GM21786 (cell line): Measurements from ENCODE around the gene BTBD7.

Source experiments
- ATAC-seq: cut with Tn5 transposase; IDR thresholded peaks from one replicate; pipeline ENCODE4 v1.9.1; 2021; ENCODE audit not compliant: unreplicated experiment

Gene BTBD7

DNA sequence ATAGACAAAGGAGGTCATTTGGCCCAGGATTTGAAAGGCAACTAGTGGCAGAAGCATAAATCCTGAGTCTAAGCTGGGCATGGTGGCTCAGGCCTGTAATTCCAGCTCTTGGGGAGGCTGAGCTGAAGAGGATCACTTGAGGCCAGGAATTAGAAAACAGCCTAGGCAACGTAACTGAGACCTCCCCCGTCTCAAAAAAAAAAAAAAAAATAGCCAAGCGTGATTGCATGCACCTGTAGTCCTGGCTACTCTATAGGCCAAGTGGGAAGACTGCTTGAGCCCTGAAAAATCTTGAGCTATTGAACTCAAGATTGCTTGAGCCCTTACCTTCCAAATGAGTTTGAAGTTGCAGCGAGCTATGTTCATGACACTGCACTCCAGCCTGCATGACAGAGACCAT, 133.8 kb downstream of the BTBD7 start:
- ATAC-seq: no peak

DNA sequence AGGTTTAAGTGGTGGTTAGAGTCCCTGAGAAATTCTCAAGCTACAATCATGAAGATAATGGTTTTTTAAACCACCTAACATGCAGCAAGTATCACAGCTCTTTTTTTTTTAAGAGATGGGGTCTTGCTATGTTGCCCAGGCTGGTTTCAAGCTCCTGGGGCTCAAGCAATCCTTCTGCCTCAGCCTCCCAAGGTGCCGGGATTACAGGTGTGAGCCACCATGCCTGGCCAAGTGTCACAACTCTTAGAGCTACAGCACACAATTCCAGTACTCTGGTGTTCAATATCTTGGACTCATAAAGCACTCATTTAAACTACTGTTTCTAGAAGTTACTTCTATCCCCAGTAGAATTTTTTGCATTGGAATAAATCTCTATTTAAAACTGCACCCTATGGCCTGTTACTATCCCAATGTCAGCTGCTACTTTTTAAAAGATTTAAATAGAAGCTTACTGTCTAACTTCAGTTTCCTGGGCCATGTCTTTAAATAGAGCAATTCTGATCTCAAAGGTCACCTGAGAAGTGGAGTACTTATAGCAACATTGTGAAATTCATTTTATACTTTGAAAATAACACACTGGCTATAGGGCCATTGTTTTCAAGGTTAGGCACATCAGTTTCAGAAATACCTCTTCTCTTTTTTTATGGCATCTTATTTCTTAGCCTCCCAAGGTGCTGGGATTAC, 137.4 kb downstream of the BTBD7 start:
- ATAC-seq: no peak
